HG02759 (cell line): ENCODE results near the gene A3GALT2.

ENCODE experiments used
- ATAC-seq: cut with Tn5 transposase; IDR thresholded peaks from one replicate; pipeline ENCODE4 v1.9.1; 2021; ENCODE audit warnings: mild to moderate bottlenecking, moderate library complexity; ENCODE audit not compliant: unreplicated experiment

The A3GALT2 gene

DNA sequence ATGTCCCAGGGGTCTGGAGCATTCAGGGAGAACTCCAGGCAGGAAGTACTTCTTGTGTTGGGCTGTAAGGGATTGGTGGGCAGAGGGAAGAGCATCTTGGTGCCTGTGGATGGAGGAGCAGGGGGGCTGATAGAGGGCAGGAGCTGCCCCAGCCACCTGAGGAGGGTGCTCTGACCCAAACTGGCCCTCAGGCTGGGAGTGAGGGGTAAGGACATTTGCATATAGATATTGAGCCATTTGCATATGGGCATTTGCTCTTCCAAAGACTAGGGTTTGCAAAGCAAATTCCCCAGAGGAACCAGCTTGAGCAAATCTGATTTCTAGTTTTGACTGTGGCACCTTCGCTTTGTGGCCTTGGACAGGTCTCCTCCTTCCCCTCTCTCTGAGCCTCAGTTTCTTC is 46.5 kb downstream of the A3GALT2 start:
- ATAC-seq = no peak

GRCh38 chr1:33273961-33274371 is 46.9 kb downstream of the A3GALT2 start:
- no peak for ATAC-seq

DNA sequence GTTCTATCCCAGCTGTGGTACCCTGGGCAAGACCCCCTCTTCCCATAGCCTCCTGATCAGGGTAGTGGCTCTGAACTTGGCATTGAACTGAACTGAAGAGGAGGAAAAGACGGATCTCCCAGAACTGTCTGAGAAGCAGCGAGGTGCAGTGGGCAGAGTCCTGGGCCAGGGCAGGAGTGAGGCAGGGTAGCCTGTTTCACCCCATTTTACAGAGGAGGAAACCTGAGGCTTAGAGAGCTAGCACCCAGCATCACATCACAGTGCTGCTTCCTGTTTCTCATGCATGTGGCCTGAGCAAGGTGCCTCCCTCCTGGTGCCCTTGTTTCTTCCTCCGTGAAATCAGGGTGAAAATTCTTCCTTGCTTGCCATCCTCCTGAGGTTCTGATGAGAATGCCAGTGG is 47.5 kb downstream of the A3GALT2 start:
- ATAC-seq = no peak

DNA sequence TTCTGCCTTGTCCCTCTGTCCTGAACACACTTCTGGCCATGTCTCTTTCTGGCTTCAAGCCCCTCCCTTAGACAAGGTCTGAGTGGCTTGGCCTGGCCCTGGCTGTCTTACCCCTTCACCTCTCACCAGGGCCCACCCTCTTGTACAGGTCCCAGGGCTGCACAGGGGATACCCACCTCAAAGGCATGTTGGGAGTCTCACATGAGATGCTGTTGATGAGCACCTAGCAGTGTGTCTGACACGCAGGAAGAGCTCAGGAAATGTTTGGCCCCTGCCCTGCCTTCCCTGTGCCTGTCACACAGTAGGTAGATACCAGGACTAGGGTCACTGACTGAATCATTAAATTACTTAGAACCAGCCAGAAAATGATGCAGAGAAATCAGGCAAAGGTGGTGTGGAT is 48.0 kb downstream of the A3GALT2 start:
- no peak for ATAC-seq

DNA sequence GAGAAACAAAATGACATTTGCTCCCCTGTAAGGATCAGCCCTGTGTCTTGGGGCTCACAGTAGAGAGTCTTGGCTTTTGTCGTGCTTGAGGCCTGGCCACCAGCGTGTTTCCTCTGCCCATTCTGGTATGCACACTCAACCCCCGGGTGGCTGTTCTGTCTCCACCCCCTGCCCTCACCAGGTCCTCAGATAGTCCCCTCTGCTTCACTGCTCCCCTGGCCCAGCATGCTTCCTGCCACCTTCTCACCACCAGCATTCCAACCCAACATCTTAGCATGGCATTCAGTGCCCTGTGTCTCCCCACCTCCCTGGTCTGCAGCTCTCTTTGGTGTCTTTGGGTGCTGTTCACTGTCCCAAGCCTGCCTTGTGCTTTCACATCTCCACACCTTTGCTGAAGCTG is 48.4 kb downstream of the A3GALT2 start:
- no peak for ATAC-seq

DNA sequence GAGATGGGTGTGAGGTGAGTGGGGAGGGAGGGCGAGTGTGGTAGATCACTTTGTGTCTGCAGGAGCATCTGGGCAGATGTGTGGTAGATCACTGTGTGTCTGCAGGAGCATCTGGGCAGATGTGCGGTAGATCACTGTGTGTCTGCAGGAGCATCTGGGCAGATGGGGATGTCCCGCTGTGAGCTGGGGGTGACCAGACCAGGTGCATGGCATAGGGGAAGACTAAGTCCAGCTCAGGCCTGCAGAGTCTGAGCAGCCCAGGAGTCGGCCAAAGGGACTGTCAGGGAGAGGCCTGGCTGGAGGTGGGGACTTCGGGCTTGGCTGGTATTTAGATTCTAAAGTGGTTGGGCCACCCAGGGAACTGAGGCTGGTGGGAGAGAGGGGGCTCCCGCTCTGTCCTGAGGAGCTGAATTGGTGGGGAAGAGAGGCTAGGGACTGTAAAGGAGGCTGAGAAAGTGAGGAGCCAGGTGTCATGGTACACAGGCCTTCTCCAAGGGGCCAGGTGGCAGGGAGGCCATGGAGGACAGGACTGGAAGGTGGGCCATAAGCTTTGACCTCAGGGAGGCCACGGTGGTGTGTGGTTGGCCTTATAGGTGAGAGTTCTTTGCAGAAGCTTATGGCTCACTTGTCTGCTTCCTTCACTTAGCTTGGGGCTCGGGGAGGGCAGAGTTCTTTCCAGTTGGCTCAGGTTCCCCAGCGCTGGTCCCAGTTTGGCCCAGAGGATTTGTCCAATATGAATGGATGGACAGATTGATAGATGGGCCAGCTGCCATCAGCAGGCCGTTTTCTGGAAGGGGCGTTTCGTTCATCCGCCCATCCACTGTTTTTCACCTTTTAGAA is 49.0 kb downstream of the A3GALT2 start:
- ATAC-seq = no peak

GRCh38 chr1:33270808-33271465 is 50.0 kb downstream of the A3GALT2 start:
- no peak for ATAC-seq

GRCh38 chr1:33270379-33270778 is 50.5 kb downstream of the A3GALT2 start:
- ATAC-seq = no peak

DNA sequence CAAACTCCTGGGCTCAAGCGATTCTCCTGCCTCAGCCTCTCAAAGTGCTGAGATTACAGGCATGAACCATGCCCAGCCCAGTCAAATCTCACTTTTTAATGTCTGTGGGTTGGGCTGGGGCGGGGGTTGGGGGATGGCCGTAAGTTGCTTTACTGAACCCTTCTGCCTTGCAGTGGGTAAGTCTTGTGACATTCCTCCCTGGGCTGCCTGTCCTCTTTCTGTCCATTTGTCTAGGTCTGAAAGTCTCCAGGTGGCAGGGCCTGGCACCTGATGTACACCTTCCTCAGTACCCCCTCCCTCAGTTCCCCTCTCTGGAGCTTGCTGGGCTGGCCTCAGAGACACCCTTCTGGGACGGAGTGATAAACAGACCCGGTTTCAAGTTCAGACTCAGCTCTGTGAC is 51.3 kb downstream of the A3GALT2 start:
- no peak for ATAC-seq

DNA sequence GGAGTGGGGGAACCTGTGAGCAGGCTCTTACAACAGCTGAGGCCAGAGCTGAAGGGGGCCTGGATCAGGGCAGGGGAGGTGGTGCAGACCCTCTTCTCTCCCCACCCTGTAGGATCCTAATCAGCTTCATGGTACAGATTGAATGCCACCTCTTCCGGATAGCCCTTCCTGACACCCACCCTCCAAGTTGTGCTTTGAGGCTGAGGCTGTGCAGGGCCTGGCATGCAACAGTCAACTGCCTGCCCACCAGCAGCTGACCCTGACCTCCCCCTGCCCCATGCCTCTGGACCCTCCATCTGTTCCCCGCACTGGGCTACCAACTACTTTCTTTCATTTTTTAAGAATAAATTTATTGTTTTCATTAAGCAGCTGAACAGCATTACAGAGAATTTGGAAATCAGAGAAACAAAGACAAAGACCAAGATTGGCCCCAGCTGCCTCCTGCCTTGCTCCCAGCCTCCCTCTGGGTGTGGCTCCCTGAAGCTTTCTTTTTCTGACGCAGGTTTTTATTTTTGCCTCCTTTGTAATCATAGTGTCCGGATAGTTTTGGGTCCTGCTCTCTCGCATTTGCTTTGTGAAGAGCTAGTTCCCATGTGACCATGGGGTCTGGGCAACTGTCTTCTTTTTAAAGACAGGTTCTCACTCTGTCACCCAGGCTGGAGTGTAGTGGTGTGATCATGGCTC is 51.8 kb downstream of the A3GALT2 start:
- ATAC-seq = no peak

- no peak for ATAC-seq
Measured at GRCh38 chr1:33268457-33268856, 52.4 kb downstream of the A3GALT2 start.

GRCh38 chr1:33267468-33268205 is 53.3 kb downstream of the A3GALT2 start:
- no peak for ATAC-seq

DNA sequence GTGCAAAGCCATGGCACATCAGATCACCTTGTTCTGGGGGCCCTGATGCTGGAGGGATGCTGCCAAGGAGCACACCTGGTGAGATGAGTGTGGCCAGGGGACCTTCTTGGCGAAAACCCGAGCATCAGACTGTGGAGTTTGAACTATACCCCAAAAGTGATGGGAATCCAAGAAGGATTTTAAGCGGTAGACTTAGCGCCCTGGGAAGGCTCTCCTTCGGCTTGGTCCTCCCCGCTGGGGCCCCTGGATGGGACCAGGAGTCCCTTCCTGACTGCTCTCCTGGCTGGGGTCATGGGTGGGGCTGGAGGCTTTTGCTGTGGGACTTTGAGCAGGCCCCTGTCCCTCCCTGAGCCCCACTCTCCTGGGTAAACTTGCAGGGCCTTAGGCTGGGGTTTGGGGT is 54.1 kb downstream of the A3GALT2 start:
- no peak for ATAC-seq

- ATAC-seq = no peak
Measured at GRCh38 chr1:33265780-33266605, 54.9 kb downstream of the A3GALT2 start.

- no peak for ATAC-seq
Measured at GRCh38 chr1:33263890-33264504, 56.9 kb downstream of the A3GALT2 start.

- no peak for ATAC-seq
Measured at GRCh38 chr1:33261344-33261743, 59.6 kb downstream of the A3GALT2 start.

GRCh38 chr1:33260439-33260838 is 60.5 kb downstream of the A3GALT2 start:
- ATAC-seq = no peak

GRCh38 chr1:33259879-33260278 is 61.0 kb downstream of the A3GALT2 start:
- ATAC-seq = no peak

DNA sequence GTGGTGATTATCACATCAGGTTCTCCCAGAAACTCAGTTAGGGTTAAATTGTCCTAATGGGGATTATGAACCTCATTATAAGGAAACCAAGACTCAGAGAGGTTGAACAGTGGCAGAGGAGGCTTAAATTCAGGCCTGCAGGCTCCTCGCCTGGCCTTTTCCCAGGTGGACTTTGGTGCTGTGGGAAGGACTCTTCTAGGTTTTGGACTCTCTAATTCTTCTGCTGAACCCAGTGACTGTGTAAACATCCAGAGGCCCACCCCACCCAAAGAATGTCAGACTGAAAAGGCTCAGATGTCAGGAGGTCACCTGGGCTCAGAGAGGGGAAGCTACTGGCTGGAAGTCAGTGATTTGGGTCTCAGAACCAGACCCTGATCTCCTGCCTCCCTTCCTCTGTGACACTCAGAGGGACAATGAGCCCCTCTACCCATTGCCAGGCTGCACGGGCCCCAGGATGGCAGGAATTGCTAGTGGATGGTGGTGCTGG is 62.1 kb downstream of the A3GALT2 start:
- ATAC-seq = no peak
